HepG2 (cell line): ENCODE measurements around the gene AHR. TPM values are rescaled to one million over a fixed set of nuclear protein-coding genes. Genes with fewer than 3 reads are reported as not detected.

ENCODE experiments used
- KLF11 ChIP-seq: IDR thresholded peaks from 2 replicates; pipeline ENCODE4 v1.6.1; 2016; ENCODE audit warnings: missing compliant biosample characterization
- MNT ChIP-seq: fragments of 450-650 bp; IDR thresholded peaks from 2 replicates; pipeline ENCODE4 v1.6.1; 2016
- ZNF124 ChIP-seq: sonication (generic); formaldehyde crosslinking; IDR thresholded peaks from 2 replicates; pipeline ENCODE4 v1.4.0; 2020; ENCODE audit warnings: missing genetic modification reagents
- ZNF407 ChIP-seq: sonication (generic); formaldehyde crosslinking; IDR thresholded peaks from one replicate; pipeline ENCODE4 v1.5.1; 2020; ENCODE audit warnings: mild to moderate bottlenecking, missing genetic modification reagents; ENCODE audit errors: not compliant biosample characterization
- ZNF44 ChIP-seq: sonication (generic); formaldehyde crosslinking; IDR thresholded peaks from 2 replicates; pipeline ENCODE4 v1.5.1; 2020; ENCODE audit warnings: mild to moderate bottlenecking, missing genetic modification reagents
- polyA plus RNA-seq, 8 experiments: library from polyadenylated mRNA; depleted of rRNA in 3 of 8; stranded (reverse) in 7 of 8; unstranded in 1 of 8; fragments of >200 nt; fragmentation: Illumina TruSeq in 4 of 8; extraction: Trizol in 4 of 8; gene quantifications; 2 replicates each; pipeline versions ENCODE4 v1.2.1 to v1.2.3, GENCODE V29; 2011 to 2016; ENCODE audit warnings: low read depth in 4 of 8, missing spikeins in 1 of 8, mixed read lengths in 1 of 8; ENCODE audit not compliant: insufficient read depth in 1 of 8
- total RNA-seq, 5 experiments: library from RNA; depleted of rRNA; stranded (reverse); fragments of >200 nt; fragmentation: Illumina TruSeq; extraction: Trizol; gene quantifications; 2 replicates each; pipeline ENCODE4 v1.2.3, GENCODE V29; 2016; ENCODE audit warnings: low read depth in 1 of 5

Gene AHR
- total and polyA plus RNA-seq, 2 of the 13 experiments (the other 11 are each of a cell fraction or from before 2014, with no cell fraction given), result 9.0 to 31.3 TPM

GRCh38 chr7:17298102-17298839 lies at the start of gene AHR (continued):
- TF ChIP-seq ZNF407, result peak; percentile 75
- no peak for TF ChIP-seq MNT
- TF ChIP-seq ZNF44 (CRISPR knock-in tag), result no peak
- TF ChIP-seq ZNF124, result peak; percentile 10; the same call in 1 of the 2 replicates
- no peak for TF ChIP-seq KLF11 (CRISPR knock-in tag)
- TF ChIP-seq, all 625 proteins: peak for 161
